NOMO-1 treated with DMSO at 0.1 percent for 48 hours (cell line): ENCODE data around the gene REEP3.
"Not testable (repeated sequence)": the region's sequence is repeated elsewhere in the genome, so short reads cannot be mapped to it uniquely, and the experiment has no call there.

Experiments used
- DNase-seq: peaks from one replicate; lab custom pipeline; 2025; ENCODE audit not compliant: unreplicated experiment; lab: John Stamatoyannopoulos, UW

Gene REEP3

GRCh38 chr10:63628526-63629362 lies 107.5 kb downstream of the REEP3 start:
- DNase-seq: peak; percentile 99

DNA sequence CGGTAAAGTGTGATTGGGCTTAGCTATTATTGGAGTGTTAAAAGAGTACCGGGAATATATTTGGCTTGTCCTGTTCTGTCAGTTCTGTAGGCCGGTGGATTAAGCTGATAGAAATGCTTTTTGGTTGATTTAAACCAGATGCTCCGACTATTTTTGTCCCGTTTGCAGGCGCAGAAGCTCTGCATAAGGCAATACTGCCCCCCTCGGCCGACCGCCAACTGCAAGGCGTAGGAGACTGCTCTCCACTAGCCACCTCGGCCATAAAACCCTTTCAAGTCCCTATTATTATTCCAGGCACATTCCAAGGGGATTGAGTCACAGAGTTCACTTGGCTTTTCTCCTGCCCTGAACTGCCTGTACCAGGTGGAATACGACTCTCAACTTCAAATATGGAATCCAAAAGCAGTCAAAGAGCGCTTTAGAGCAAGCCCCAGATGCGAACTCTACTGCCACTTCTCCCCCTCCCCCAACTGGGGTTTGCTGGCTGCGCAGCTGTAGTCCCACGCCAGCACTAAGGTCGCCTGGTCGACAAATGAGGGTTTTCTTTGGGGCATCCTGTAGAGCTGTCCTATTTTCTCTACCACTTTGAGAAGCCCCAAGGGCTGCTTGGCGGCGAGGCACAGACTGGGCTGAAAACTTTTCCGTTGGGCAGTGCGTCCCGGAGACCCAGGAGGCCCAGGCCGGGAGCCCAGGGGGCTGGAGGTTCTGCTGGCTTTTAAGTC lies 108.3 kb downstream of the REEP3 start:
- peak; percentile 89 for DNase-seq

DNA sequence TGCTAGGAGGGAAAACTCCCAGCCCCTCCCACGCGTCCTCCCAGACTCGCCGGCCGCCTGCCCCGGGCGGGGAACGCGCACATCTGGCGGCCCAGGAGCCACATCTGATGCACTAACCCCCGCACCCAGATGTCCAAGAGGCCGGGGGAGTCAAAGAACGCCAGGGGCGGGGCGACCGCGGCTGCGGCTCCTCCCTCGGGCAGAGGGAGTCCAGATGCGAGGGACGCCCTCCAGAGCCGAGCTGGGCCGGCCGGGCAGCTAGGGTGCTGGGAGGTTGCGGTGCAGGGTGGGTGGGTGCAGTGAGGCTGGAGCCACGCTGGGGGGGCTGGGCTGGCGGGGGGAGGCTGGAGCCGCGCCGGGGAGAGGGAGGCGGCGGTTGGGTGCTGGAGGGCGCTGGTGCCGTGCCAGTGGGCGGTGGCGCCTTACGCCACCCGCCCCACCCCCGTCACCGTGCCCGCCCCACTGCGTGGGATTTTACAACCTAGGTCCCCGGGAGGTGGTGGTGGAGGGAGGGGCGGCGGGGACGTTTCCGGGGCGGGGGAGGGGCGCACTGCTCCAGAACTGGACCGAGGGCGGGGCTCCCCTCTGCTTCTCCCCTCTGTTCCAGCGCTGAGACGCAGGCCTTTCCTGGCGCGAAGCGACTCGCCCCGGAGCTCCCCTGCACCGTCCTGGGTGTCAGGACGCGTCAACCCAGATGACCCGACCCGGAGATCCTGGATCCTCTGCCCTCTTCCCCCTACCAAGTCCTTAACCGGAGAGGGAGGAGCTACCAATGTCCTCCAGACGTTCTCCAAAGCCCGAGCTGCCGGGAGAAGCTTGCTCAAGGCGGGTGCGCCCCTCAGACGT lies 109.1 kb downstream of the REEP3 start:
- peak; percentile 67 for DNase-seq

- no peak for DNase-seq
These were observed 109.9 kb downstream of the REEP3 start for GRCh38 chr10:63630931-63631680.

DNA sequence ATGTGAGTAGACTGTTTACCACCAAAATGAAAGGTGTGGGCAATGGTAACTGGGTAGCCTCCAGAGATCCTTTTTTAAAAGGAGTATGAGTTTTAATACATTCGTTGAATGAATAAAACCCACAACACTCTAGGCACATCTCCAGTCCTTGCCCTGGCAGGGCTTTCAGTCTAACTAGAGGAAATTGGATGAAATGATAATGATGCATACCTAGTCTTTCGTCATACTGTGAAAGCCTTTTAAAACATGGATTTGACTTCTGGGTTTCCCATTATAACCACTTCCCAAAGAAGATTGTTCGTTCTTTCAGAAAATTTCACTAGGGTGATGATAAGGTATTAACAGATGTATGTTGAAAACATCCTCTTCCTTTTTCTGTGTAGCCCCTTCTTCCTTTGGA lies 110.8 kb downstream of the REEP3 start:
- DNase-seq: no peak

DNA sequence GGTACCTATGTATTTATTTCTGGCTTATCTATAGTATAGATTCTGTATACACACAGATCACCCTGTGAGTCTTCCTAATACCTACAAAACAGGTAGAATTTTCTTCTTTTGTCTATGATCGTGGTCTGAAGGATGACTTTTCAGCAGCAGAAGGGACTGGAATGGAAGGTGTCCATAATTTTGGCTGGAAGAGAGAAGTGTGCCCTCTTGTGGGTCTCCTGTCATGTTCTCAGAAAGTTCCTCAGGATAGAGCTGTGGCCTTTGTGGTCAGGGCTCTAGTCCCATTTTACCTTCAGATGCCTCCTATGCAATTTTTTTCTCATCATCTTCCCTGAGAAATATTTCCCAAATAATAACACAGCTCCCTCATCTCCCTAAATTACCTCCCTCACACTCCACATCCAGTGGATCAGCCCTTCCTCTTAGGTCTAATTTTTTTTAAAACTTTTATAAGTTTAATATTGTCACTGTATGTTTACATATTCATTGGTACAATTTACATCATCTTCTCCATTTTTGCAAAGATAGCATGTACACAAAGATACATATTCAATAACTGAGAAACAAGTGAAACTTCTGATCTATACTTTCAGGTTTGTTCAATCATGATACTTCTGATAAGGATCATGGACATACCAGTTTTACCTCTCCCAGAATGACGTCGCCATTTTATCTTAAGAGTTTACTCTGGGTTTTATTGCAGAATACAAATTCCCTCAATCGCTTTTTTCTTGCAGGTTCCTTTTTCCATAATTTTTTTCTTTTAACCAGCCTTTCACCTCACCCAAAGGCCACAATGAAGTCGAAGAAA lies 112.7 kb downstream of the REEP3 start:
- DNase-seq: peak; percentile 15

- no peak for DNase-seq
These were observed 113.4 kb downstream of the REEP3 start for GRCh38 chr10:63634488-63635065.

DNA sequence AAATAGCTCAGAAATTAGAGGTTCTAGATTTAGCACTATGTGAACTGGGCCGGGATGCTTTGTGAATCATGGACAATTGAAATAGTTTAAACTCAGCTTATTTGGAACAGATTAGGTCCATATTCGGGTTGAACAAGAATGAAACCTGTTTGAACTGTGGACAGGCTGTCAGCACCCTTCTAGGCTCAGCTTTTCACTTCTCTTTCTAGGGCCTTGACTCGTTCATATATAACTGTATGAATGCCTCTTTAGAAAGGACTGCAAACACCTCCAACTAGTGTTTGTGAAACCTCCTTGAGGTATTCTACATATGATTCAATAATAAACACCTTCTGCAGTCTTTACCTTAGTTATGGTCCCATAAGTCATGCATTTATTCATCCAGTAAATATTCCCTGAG lies 115.6 kb downstream of the REEP3 start:
- DNase-seq: no peak

- DNase-seq: no peak
These were observed 116.7 kb downstream of the REEP3 start for GRCh38 chr10:63637901-63638327.

- DNase-seq: no peak
These were observed 120.2 kb downstream of the REEP3 start for GRCh38 chr10:63641366-63641765.

DNA sequence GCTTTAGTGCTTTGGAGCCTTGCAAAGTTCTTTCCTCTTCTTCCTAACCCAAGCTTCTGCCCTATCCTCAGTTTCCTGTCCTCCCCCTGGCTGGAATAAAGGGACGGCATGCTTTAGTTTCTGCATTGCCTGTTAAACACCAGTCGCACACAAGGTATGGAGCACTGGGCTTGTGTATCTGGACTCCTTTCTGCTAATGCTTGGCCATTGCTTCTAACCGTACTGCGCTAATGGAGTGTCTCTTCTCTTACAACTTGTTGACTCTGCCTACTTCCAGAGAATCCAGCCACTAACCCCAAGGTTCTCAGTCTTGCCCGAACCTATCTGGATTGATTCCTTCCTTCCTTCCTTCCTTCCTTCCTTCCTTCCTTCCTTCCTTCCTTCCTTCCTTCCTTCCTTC lies 120.6 kb downstream of the REEP3 start:
- no peak for DNase-seq

DNA sequence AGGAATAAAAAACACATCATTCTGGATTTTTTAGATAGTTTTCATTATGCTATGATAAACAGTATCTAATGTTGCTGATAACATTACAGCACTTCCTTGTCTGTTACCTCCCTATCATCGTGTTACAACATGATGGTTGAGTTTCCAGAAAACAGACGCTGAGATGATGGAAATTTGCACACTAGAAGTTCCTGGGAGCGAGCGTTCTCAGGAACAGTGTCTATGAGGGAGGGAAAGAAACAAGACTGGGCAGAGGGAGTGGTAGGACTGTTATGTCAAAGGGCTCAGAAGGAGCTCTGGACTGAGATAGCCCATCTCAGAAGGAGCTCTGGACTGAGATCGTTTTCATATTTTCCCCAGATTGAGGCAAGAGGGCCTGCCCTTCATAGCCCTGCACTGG lies 121.6 kb downstream of the REEP3 start:
- no peak for DNase-seq

GRCh38 chr10:63644418-63645142 lies 123.4 kb downstream of the REEP3 start:
- no peak for DNase-seq

DNA sequence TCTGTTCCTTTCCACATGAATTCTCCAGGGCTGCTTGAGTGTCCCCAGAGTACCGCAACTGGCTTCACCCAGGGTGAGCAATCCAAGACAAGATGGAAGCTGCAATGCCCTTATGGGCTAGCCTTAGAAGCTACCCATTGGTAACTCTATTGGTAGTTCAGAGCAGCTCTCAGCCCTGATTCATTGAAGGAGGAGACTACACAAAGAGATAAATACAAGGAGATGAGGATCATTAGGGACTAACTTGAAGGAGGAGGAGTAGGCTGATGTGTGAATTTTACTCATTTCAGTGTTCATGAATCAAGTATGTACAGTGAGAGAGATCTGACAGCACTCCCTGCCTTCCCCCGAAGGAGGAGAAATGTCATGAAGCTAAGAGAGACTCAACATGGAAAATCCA lies 124.0 kb downstream of the REEP3 start:
- DNase-seq: no peak

- DNase-seq: no peak
These were observed 125.3 kb downstream of the REEP3 start for GRCh38 chr10:63646491-63646890.

DNA sequence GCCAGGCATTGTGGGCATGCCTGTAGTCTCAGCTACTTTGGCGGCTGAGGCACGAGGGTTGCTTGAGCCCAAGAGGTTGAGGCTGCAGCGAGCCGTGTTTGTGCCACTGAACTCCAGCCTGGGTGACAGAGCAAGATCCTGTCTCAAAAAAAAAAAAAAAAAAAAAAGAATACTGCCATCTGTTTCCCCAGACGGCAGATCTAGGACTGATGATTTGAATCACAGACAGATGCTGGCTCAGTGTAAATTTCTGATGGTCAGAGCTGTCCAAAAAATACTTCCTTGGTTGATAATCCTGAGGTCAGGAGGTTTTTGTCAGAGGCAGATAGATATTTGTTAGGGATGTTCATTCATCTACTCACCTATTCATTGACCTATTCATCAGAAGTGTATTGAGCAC lies 130.7 kb downstream of the REEP3 start:
- no peak for DNase-seq

DNA sequence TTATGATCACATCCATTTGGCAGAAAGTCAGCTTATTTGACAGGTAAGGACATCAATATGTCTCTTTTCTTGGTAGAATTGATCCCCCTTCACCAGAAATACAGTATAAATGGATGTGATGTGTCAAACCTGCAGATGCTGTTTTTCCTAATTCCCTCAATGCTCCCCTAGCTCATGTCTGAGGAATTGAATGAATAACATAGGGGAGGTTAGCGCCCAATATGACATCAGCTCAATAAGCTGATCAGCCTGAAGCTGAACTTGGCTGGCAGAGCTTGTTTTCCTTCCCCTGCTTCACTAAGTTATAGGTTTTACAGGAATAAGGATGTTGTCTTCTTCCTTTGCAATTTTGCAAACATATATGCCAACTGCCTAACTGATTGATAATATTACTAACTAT lies 132.5 kb downstream of the REEP3 start:
- no peak for DNase-seq

DNA sequence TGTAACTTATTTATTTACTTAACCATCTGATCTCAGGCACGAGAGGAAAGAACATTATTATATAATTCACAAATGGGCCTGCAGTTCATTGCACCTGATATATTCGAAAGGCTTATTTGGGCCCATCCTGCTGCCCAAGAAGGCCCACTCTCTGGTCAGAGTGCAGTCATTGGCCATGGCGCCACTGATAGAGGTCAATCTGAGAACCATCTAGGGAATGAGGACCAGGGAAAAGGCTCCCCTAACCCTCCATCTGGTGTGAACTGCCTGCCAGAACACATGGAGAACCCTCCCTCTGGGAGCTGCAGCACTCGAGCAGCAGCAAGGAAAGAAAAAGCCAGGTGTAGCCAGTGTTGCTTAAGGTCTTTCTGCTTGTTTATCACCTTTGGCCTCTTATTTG lies 136.6 kb downstream of the REEP3 start:
- DNase-seq: no peak

DNA sequence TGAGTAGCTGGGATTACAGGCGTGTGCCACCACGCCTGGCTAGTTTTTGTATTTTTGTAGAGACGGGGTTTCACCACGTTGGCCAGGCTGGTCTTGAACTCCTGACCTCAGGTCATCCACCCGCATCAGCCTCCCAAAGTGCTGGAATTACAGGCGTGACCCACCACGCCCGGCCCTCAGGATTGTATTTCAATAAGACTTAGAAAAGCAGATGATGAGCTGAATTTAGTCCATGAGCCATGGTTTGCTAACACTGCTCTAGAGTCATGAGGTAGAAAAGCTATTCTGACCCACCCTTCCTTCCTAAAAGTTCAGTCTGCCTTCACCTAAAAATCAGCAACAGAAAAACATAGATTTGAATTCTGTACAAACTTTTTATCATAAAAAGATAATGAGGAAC lies 139.7 kb downstream of the REEP3 start:
- not testable (repeated sequence) for DNase-seq
